GM03348 (cell line): ENCODE measurements around the gene RNF223.

Source experiments
- DNase-seq: peaks from one replicate; pipeline ENCODE4 v3.0.0; 2012; ENCODE audit warnings: low spot score

RNF223 gene

DNA sequence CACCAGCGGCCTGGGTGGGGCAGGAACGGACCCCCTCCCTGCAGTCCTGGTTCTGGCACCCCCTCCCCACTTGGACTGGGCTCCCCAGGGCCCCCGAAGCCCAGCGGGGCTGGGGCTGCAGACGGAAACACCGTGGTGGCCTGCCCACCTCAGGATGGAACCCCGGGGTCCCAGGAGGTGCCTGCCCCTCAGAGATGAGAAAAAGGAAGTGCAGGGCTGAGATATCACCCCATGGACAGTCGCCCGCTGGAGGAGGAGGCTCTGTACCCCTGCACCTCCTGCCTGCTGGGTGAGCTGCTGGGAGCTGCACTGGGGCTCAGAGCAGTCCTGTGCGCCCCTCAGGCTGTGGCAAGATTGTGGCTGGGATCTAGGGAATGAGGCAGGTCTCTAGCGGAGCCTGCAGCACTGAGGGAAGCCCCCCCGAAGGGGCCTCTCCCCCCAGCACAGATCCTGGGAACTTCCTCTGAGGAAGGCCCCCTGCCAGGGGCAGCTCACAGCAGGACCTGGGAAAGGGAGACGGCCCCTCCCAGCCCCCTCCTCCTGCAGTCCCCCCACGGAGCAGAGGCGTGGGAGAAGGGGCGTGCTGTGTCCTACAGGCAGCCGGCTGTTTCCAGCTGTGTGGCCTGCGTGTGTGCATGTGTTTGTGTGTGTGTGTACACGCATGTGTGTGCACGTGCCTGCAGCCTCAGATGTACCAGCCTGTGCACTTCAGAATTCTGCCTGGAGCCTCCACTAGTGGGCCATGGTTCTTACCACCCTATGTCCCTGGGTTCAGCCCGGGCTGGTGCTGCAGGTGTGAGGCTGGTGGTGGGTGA, 47.3 kb downstream of the RNF223 start:
- no peak for DNase-seq

DNA sequence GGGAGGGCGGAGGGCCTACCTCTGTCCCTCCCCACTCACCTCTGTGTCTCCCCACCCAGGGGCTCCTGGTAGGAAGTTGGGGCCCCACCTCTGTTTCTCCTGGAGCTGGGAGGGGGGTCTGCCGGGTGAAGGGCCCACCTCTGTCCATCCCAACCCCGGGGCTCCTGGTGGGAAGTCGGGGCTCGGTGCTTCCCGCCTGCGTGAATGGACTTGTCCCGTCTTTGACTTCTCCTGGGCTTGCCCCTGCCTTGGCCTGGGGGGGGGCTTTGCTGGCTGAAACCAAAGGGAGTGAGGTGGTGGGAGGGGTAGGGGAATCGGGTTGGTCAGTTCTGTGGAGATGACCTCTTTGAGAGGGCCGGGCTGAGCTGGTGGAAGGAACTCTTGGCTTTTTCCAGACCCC, 48.4 kb downstream of the RNF223 start:
- no peak for DNase-seq

DNA sequence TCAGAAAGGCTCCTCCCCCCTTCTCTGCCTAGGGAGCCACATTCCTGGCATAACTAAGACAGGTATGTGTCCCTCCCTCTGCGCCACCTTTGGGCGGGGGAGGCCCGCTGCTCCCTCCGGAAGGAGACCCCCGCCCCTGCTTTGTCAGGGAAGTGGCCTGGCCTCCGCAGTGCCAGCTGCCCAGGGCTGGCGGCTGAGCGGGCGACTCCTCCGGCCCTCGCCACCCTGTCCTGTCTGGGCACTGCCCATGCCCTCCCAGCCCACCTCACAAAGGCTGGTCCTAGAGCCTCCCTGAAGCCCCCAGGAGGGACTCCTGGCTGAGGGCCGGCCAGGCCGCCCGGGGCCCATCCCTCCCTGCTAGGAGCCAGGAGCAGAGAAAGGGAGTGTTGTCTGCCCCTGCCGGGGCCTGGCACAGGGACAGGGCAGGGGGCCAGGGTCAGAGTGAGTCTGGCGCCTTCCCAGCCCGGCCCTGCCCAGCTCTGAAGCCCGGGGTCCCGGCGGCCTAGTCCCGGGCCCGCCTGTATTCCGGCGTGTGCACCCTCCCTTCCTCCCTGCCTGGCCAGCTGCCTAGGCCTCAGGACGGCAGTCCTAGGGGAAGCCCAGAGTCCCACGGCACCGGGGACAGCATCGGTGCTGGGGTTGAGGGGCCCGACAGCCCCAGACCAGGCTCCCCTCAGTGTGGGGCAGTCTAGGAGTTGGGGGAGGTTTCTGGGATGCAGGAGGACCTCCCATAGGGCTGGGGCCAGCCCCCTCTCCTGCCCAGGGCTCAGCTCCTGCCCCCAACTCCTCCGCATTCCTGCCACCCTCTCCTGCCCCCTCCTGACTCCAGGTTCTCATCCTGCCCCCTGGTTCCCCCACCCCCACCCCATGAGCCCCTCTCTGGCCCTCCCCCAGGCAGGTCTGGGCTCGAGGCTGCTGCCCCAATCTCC, 49.1 kb downstream of the RNF223 start:
- DNase-seq = peak; percentile 35

DNA sequence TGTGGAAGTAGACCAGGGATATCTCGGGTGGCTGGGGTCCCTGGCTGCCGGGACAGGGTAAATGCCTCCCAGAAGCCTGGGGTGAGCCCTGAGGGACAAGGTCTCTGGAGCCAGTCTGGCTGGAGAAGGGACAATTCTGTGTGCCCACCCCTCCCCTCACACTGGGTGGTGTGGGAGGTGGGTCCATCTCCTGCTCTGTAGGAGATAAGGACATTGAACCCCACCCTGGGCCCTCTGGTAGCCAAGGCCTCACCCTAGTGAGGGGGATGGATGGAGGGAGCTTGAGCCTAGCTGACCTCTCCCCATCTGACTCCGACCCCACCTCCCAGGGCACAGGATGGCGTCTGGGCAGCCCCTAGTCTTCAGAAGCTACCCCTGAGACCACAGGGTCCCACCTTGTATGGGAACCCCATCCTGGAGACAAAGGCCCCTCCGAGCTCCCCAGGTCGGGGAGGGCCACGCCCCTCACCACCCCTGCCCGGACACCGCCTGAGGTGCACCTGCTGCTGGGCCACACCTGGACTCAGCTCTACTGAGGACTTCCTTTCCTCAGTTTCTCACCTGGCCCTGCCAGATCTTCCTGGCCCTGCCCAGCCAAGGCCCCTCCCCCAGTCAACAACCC, 49.8 kb downstream of the RNF223 start:
- no peak for DNase-seq

DNA sequence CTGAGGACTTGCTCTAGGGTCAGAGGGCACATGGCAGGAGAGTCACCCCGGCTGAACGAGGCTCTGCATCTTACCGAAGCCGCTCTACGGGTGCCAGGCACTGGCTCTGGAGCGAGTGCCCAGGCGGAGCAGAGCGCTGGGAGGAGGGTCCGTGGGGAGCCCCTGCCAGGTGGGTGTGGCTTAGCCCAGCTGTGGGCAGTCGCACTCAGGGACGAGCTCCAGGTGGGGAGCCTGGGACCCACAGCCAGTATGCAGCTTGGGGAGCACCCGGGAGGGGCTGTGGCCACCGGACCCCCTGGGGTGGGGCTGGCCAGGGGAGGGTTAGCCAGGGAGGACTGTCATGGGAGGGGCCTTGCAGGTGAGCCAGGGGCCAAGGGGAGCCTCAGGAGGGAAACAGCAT, 50.4 kb downstream of the RNF223 start:
- no peak for DNase-seq

DNA sequence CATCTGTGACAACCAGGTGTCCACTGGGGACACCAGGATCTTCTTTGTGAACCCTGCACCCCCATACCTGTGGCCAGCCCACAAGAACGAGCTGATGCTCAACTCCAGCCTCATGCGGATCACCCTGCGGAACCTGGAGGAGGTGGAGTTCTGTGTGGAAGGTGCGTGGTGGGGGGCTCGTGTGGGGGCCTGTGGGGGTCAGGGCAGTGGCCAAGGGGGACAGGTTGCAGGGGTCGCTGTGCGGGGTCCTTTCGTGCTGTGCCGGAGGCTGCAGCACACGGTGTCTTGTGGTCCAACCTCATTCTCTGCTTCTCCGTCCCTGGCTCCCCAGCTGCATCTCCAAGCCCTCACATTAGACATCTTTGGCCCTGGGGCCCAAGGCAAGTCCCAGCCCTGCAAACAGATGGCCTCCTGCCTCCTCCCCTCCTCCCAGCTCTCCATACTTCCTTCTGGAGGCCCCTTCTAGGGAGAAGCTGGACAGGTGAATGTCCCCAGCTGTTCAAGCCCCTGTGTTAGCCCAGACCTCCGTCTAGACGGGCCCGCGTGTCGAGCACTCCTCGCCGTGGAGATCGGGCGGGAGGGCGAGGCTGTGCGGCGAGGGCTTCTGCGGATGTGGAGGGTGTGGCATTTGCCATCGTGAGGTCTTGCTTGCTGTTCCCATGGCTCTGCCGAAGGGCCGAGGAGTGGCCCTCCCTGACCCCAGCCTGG, 51.6 kb downstream of the RNF223 start:
- DNase-seq = no peak

DNA sequence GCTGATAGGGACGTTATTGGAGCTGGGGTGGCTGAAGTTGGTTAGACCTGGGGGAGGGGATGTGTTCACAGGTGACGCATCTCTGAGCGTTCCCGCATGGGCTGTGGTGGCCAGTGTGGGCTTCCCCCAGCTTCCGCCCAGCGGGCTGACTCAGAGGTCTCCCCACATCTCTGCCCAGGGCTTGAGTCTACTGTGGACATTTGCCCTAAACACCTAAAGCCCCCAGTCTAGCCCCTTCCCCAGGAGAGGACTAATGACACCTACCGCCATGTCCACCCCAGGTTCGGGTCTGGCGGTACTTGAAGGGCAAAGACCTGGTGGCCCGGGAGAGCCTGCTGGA, 52.2 kb downstream of the RNF223 start:
- no peak for DNase-seq

DNA sequence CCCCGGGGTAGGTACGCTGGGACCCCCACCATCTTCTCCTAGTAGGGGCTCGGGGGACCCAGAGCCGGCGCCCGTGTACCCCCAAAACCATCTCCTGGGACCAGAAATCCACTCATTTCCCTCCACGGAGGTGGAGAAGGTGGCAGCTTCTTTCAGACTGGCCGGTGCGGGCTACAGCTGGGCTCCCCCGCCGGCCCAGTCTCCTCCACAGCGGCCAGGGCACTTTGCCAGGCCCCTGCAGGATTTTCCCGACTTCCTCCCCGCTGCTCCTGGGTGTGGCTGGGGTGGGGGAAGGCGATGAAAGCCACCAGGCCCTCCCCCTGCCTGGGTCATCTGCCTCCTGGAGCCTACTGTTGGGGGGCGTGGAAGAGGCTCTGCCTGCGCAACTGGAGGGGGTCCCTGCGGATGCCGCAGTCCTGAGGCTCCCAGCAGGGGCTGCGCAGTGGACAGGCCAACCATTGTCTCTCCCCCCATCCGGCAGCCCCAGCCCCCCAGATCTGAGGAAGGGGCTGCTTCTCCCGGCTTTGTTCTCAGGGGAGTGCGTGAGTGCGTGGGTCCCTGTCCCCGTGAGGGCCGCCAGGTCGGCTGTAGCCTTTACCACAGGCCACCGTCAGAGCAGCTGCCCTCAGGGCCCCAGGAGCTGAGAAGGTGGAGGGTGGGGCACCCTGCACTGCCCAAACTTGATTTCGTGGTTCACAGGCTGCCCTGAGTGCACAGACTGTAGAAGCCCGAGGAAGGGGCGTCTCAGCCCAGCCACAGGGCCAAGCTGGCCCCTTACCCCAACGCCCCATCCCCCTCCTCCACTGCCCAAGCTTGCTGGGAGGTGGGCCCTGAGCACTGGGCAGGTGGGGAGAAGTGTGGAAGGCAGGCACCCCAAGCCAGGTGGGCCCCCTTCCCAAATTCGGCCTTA, 52.8 kb downstream of the RNF223 start:
- peak; percentile 87 for DNase-seq
